Bronchial epithelial cell (primary cell): Measurements from ENCODE around the gene IRS2. TPM values are rescaled to one million over a fixed set of nuclear protein-coding genes. Genes with fewer than 3 reads are reported as not detected.

Experiments used
- DNase-seq: peaks from one replicate; pipeline ENCODE4 v3.0.0-alpha.2; 2010; ENCODE audit warnings: low read depth
- FAIRE-seq: peaks from 2 replicates; lab custom pipeline; 2011; peaks lifted over from hg19 to GRCh38; lab: Jason Lieb, UNC
- H3K27me3 ChIP-seq: 2 replicates; pipeline ENCODE4 v1.5.1; 2011; ENCODE audit warnings: low read length; ENCODE audit not compliant: control insufficient read depth, insufficient read depth
- H3K36me3 ChIP-seq: 2 replicates; pipeline ENCODE4 v1.5.1; 2011; ENCODE audit warnings: low read length; ENCODE audit not compliant: control insufficient read depth, insufficient read depth
- H3K4me3 ChIP-seq: 2 replicates; pipeline ENCODE4 v1.5.1; 2011; ENCODE audit warnings: mild to moderate bottlenecking, low read depth, low read length, control low read depth
- total RNA-seq: library from RNA; depleted of rRNA; stranded (reverse); fragments of >200 nt; gene quantifications from 2 replicates; pipeline ENCODE4 v1.2.1, GENCODE V29; 2014
- TF ChIP-seq, protein P1 (sequence below): IDR thresholded peaks from 2 replicates; pipeline ENCODE4 v1.5.1; 2011; ENCODE audit warnings: mild to moderate bottlenecking, moderate library complexity, low read length, control low read depth, inconsistent platforms; ENCODE audit not compliant: insufficient read depth, severe bottlenecking

Gene IRS2
- total RNA-seq, 1 donor from 2014 or later, result 6.8 TPM

DNA sequence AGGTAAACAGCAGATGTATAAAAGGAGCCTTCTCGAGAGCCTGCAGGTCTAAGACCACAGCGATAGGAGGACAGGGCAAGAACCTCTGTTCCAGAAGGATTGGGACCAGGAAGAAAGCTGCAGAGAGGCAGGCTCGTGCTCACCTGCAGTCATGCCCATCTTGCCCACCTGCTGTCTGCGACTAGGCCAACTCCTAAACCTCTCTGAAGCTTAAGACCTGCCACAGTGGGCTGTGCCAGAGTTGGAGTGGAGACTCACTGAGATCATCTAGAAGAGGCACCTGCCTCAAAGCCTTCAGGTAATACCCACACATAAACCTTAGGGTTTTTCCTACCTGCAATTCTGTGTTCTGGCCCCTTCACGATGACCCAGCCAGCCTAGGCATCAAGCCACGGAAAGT lies 68.7 kb downstream of the IRS2 start:
- no peak for FAIRE-seq
- DNase-seq, result no peak
- H3K4me3 ChIP-seq, result no peak overlapping the region
- no peaks in the 10 kb centered on the region for H3K27me3 ChIP-seq
- no peaks in the 10 kb centered on the region for H3K36me3 ChIP-seq
- TF ChIP-seq, protein P1, sequence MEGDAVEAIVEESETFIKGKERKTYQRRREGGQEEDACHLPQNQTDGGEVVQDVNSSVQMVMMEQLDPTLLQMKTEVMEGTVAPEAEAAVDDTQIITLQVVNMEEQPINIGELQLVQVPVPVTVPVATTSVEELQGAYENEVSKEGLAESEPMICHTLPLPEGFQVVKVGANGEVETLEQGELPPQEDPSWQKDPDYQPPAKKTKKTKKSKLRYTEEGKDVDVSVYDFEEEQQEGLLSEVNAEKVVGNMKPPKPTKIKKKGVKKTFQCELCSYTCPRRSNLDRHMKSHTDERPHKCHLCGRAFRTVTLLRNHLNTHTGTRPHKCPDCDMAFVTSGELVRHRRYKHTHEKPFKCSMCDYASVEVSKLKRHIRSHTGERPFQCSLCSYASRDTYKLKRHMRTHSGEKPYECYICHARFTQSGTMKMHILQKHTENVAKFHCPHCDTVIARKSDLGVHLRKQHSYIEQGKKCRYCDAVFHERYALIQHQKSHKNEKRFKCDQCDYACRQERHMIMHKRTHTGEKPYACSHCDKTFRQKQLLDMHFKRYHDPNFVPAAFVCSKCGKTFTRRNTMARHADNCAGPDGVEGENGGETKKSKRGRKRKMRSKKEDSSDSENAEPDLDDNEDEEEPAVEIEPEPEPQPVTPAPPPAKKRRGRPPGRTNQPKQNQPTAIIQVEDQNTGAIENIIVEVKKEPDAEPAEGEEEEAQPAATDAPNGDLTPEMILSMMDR, result no peak

DNA sequence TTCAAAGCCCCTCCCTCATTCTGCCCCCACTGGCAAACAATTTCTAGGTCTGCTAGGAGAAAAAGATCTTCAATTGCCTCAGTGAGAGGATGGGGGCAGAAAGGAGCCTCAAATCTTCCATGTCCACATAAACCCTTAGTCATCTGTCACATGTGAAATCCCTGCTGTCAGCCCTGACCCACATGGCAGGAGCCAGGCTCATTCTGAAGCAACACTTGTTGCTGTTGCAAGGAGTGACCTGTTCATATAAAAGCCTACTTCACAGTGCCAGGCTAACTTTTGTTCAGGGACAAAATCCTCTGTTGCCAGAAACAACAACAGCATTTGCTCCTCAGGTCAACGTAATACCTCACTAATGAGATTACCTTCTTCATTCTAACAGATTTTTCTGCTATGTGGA lies 70.5 kb downstream of the IRS2 start:
- TF ChIP-seq, protein P1, result peak; percentile 18
- Histone ChIP-seq H3K4me3 (no peak overlapping the region), H3K36me3 (no peaks in the 10 kb centered on the region), H3K27me3 (no peaks in the 10 kb centered on the region)
- DNase-seq (peak; percentile 66), FAIRE-seq (no peak)

DNA sequence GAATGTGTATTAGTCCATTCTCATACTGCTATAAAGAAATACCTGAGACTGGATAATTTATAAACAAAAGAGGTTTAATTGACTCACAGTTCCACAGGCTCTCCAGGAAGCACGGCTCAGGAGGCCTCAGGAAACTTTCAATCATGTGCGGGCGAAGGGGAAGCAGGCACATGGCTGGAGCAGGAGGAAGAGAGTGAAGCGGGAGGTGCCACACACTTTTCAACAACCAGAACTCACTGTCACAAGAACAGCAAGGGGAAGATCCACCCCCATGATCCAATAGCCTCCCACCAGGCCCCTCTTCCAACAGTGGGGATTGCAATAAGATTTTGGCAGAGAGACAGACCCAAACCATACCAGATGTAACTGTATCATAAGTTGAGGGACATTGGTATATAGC lies 72.7 kb downstream of the IRS2 start:
- Histone ChIP-seq H3K27me3 (no peaks in the 10 kb centered on the region), H3K36me3 (no peaks in the 10 kb centered on the region), H3K4me3 (no peak overlapping the region)
- TF ChIP-seq, protein P1, result no peak
- FAIRE-seq, result no peak
- DNase-seq, result no peak

DNA sequence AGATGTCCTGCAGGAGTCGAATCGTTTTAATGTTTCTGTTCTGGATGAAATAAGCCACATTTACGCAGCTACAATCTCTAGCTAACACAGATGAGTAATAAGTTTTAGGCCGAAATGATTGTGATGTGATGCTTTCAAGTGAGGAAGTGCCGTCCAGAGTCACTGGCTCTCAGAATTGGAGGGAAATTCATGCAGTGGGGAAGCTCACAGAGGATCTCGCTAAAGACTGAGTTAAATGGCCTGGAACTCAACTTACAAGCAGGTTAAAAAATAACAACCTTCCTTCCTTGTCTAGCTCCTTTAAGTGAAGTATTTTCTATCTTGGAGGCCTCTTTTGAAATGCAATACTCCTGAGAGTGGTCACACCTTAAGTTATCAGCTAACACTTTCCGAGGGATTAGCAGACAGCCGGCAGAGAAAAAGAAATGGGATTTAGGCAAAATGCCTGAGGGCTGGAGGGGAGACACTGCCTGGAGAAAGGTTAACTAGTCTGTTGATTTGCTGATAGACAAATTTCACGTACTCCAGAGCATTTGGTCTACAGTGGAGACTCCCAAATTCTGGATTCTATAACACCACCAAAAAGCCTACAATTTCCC lies 74.2 kb downstream of the IRS2 start:
- TF ChIP-seq, protein P1, result no peak
- DNase-seq (no peak), FAIRE-seq (no peak)
- Histone ChIP-seq H3K36me3 (no peaks in the 10 kb centered on the region), H3K4me3 (no peak overlapping the region), H3K27me3 (no peaks in the 10 kb centered on the region)

DNA sequence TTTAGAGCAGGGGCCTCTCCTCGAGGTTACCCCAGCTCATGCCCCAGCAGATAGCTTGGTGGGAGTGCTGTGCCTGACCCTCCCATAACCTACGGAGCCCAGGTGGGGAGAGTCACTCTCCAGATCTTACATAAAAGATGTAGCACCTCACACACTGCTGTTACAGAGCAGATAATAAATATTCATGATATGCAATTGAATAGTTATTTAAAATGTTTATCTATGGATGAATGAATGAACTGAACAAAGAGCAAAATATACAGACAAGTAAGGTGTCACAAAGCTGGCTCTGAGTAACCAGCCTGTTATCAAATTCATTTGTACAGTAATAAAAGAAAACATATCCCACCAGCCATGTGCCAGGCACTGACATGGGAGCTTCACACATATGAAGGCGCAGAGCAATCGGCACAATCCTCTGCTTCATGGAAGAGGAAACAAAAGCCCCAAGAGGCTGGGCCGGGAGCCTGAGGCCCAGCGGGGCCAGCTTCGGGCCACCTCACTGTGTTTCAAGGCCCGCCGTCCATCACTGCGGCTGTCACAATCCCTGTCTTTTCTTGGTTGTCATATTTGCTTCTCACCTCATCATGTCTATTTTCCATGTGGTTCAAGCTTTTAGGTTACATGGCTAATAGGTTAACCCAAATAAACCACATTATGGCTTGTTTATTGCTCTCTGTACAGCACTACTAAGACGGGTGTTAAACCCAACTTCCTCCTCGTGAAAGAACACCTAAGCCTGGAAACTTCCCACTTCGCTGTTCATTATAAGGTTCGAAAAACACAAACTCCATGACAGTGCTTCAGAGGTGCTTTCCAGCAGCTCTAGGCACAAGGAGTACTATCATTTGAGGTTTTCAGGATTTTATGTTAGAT lies 78.4 kb downstream of the IRS2 start:
- DNase-seq, result no peak
- no peaks in the 10 kb centered on the region for H3K27me3 ChIP-seq
- FAIRE-seq, result no peak
- H3K36me3 ChIP-seq, result no peaks in the 10 kb centered on the region
- no peak overlapping the region for H3K4me3 ChIP-seq
- TF ChIP-seq, protein P1, result no peak
